Measurements from ENCODE around the gene ARHGEF10L.

ARHGEF10L gene

GRCh38 chr1:17646444-17647280 lies 107.2 kb downstream of the ARHGEF10L start:
- no peak for TF ChIP-seq CTCF (IDR thresholded peaks at IDR 0.05; ENCODE audit: insufficient read depth, low read depth, low read length, missing control alignments)
- no peak overlapping the region for H3K4me3 ChIP-seq (ENCODE audit: low read length)
- no peak for DNase-seq (ENCODE audit: low read depth)

DNA sequence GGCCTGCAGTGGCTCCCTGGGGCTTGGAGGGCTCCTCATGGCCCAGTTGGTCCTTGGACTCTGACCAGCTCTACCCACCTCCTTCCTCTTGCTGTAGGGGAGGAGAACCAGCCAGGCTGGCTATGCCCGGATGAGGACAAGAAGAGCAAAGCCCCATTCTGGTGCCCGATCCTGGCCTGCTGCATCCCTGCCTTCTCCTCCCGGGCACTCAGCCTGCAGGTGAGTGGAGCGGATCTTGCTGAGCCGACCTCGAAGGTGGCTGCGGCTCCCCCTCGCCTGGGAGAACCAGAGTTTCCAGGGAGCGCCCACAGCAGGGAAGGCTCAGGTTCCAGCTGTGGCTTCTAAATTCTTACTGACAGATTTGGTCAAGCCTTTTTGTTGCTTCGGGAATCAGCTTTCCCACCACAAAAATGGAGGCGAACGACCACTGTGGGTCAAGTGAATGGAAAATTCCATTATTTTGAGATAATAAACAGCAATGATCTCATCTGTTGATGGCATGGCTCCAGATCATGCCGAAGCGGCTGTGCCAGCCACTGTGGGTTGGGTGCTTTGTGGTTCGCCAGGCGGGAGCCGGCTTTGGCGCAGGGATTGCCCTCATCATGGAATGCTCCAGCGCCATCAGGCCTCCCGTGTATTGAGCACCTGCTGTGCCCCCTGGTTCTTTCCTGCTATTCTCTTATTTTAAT lies 109.1 kb downstream of the ARHGEF10L start:
- TF ChIP-seq CTCF (IDR thresholded peaks at IDR 0.05; ENCODE audit: insufficient read depth, low read depth, low read length, missing control alignments) = no peak
- DNase-seq (ENCODE audit: low read depth) = no peak
- no peak overlapping the region for H3K4me3 ChIP-seq (ENCODE audit: low read length)

- no peak overlapping the region for H3K4me3 ChIP-seq (ENCODE audit: low read length)
- no peak for DNase-seq (ENCODE audit: low read depth)
- no peak for TF ChIP-seq CTCF (IDR thresholded peaks at IDR 0.05; ENCODE audit: insufficient read depth, low read depth, low read length, missing control alignments)
Measured at GRCh38 chr1:17649371-17650106, 110.0 kb downstream of the ARHGEF10L start.

DNA sequence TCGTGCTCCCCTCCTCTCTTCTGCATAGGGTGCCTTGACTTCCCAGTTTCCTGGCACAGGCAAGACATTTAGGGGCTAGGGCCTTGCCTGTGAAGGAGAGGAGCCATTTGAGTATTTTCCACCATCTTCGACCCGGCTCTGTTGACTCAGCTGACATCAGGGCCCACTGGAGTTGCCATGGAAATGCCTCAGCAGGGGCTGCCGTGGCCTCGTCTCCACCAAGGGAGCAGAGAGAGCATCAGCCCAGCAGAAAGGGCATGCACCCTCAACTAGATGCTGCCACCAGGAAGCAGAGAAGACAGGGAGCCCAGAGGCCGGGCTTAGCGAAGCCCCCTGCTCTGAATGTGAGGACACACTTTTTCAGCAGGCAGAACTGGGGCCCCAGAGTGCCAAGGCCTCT lies 113.8 kb downstream of the ARHGEF10L start:
- TF ChIP-seq CTCF (IDR thresholded peaks at IDR 0.05; ENCODE audit: insufficient read depth, low read depth, low read length, missing control alignments) = no peak
- no peak for DNase-seq (ENCODE audit: low read depth)
- H3K4me3 ChIP-seq (ENCODE audit: low read length) = no peak overlapping the region

- H3K4me3 ChIP-seq (ENCODE audit: low read length) = no peak overlapping the region
- DNase-seq (ENCODE audit: low read depth) = peak; percentile 30
- peak; percentile 67 for TF ChIP-seq CTCF (IDR thresholded peaks at IDR 0.05; ENCODE audit: insufficient read depth, low read depth, low read length, missing control alignments)
Measured at GRCh38 chr1:17653728-17654351, 114.3 kb downstream of the ARHGEF10L start.

DNA sequence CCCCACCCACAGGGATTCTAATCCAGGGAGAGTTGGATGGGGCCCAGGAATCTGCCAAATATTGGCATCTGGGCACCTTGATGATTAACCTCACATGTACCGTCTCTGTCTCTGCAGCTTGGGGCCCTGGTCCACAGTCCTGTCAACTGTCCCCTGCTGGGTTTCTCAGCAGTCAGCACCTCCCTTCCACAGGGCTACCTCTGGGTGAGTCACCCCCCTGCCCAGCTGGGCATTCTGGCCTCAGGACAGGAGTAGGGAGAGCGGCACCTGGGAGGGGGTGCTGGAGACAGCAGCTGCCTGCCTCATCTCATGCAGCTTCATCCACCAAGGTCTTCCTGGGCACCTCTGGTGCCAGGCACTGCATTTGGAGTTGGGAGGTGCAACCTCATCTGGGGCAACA lies 115.0 kb downstream of the ARHGEF10L start:
- H3K4me3 ChIP-seq (ENCODE audit: low read length) = no peak overlapping the region
- no peak for TF ChIP-seq CTCF (IDR thresholded peaks at IDR 0.05; ENCODE audit: insufficient read depth, low read depth, low read length, missing control alignments)
- DNase-seq (ENCODE audit: low read depth) = no peak

Measured in epithelial cell of esophagus (primary cell).